ENCODE data around the gene NCOA3. TPM values are rescaled to one million over a fixed set of nuclear protein-coding genes. Genes with fewer than 3 reads are reported as not detected.
A peak's percentile ranks its signal among the peaks of the same experiment; 100 is the strongest.

Gene NCOA3
- total RNA-seq, 1 donor, result 44.5 TPM

DNA sequence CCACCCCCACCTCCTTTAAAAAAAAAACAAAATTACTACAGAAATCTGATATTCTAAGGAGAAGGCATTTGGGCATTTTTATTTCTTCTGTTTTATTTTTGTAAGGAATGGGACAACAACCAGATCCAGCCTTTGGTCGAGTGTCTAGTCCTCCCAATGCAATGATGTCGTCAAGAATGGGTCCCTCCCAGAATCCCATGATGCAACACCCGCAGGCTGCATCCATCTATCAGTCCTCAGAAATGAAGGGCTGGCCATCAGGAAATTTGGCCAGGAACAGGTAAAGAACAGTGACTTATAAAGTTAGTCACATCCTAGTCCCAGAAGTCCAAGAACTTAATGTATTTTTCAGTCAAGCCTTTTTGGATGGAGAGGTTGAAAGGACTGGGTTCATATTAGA lies 150.6 kb downstream of the NCOA3 start:
- Histone ChIP-seq H3K9me3 (ENCODE audit: low read depth, low read length) (no peaks in the 10 kb centered on the region), H4K20me1 (ENCODE audit: insufficient read depth, low read length) (no peaks in the 10 kb centered on the region), H3K79me2 (ENCODE audit: insufficient read depth, low read length) (no peaks in the 10 kb centered on the region), H3K4me1 (ENCODE audit: insufficient read depth, low read length) (no peaks in the 10 kb centered on the region), H3K27ac (ENCODE audit: low read depth, low read length) (no peak overlapping the region), H3K4me3 (ENCODE audit: insufficient read depth, low read length) (no peak overlapping the region), H3K27me3 (ENCODE audit: insufficient read depth, low read length) (no peaks in the 10 kb centered on the region), H3K36me3 (ENCODE audit: insufficient read depth, low read length) (peaks cover 36% of the 10 kb centered on the region), H2AFZ (ENCODE audit: low read length) (no peak overlapping the region), H3K4me2 (ENCODE audit: insufficient read depth, low read length) (no peak overlapping the region)
- DNase-seq (ENCODE audit: insufficient read length, low spot score, missing footprints), result no peak
- TF ChIP-seq, protein P1, sequence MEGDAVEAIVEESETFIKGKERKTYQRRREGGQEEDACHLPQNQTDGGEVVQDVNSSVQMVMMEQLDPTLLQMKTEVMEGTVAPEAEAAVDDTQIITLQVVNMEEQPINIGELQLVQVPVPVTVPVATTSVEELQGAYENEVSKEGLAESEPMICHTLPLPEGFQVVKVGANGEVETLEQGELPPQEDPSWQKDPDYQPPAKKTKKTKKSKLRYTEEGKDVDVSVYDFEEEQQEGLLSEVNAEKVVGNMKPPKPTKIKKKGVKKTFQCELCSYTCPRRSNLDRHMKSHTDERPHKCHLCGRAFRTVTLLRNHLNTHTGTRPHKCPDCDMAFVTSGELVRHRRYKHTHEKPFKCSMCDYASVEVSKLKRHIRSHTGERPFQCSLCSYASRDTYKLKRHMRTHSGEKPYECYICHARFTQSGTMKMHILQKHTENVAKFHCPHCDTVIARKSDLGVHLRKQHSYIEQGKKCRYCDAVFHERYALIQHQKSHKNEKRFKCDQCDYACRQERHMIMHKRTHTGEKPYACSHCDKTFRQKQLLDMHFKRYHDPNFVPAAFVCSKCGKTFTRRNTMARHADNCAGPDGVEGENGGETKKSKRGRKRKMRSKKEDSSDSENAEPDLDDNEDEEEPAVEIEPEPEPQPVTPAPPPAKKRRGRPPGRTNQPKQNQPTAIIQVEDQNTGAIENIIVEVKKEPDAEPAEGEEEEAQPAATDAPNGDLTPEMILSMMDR (IDR thresholded peaks at IDR 0.05; ENCODE audit: extremely low read depth, low read depth, low read length), result no peak

DNA sequence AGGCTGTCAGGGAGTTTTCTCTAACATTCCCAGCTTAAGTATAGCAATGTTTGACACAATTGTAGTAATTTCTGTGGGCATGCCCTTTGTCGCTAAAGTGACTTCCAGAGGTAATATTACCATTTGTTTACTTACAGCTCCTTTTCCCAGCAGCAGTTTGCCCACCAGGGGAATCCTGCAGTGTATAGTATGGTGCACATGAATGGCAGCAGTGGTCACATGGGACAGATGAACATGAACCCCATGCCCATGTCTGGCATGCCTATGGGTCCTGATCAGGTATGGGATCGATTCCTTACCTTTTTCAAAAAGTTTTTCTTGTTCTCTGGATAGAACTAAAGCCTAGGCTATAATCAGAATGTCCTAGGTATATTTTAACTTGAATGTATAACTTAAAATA lies 151.1 kb downstream of the NCOA3 start:
- Histone ChIP-seq H3K9me3 (ENCODE audit: low read depth, low read length) (no peaks in the 10 kb centered on the region), H3K4me3 (ENCODE audit: insufficient read depth, low read length) (no peak overlapping the region), H4K20me1 (ENCODE audit: insufficient read depth, low read length) (no peaks in the 10 kb centered on the region), H3K4me1 (ENCODE audit: insufficient read depth, low read length) (no peaks in the 10 kb centered on the region), H3K4me2 (ENCODE audit: insufficient read depth, low read length) (no peak overlapping the region), H3K27me3 (ENCODE audit: insufficient read depth, low read length) (no peaks in the 10 kb centered on the region), H3K79me2 (ENCODE audit: insufficient read depth, low read length) (no peaks in the 10 kb centered on the region), H3K36me3 (ENCODE audit: insufficient read depth, low read length) (peaks cover 34% of the 10 kb centered on the region), H3K27ac (ENCODE audit: low read depth, low read length) (no peak overlapping the region), H2AFZ (ENCODE audit: low read length) (no peak overlapping the region)
- TF ChIP-seq, protein P1 (IDR thresholded peaks at IDR 0.05; ENCODE audit: extremely low read depth, low read depth, low read length), result no peak
- peak; percentile 6 for DNase-seq (ENCODE audit: insufficient read length, low spot score, missing footprints)

DNA sequence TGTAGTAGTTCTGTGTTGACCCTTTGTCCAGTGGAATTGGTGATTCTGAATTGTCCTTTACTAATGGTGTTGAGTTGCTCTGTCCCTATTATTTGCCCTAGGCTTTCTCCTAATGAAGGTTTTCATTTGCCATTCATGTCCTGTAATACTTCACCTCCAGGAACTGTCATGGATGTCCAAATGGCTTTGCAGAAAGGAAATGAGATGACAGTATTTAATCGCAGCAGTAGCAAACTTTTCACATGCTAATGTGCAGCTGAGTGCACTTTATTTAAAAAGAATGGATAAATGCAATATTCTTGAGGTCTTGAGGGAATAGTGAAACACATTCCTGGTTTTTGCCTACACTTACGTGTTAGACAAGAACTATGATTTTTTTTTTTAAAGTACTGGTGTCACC lies 152.2 kb downstream of the NCOA3 start:
- Histone ChIP-seq H4K20me1 (ENCODE audit: insufficient read depth, low read length) (no peaks in the 10 kb centered on the region), H3K9me3 (ENCODE audit: low read depth, low read length) (no peaks in the 10 kb centered on the region), H3K4me3 (ENCODE audit: insufficient read depth, low read length) (no peak overlapping the region), H3K36me3 (ENCODE audit: insufficient read depth, low read length) (peaks cover 32% of the 10 kb centered on the region), H3K4me2 (ENCODE audit: insufficient read depth, low read length) (no peak overlapping the region), H2AFZ (ENCODE audit: low read length) (no peak overlapping the region), H3K27ac (ENCODE audit: low read depth, low read length) (no peak overlapping the region), H3K27me3 (ENCODE audit: insufficient read depth, low read length) (no peaks in the 10 kb centered on the region), H3K79me2 (ENCODE audit: insufficient read depth, low read length) (no peaks in the 10 kb centered on the region), H3K4me1 (ENCODE audit: insufficient read depth, low read length) (no peaks in the 10 kb centered on the region)
- TF ChIP-seq, protein P1 (IDR thresholded peaks at IDR 0.05; ENCODE audit: extremely low read depth, low read depth, low read length), result no peak
- DNase-seq (ENCODE audit: insufficient read length, low spot score, missing footprints), result no peak

DNA sequence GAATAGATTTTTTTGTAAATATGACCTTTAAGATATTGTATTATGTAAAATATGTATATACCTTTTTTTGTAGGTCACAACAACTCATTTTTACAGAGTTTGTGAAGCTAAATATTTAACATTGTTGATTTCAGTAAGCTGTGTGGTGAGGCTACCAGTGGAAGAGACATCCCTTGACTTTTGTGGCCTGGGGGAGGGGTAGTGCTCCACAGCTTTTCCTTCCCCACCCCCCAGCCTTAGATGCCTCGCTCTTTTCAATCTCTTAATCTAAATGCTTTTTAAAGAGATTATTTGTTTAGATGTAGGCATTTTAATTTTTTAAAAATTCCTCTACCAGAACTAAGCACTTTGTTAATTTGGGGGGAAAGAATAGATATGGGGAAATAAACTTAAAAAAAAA lies 152.7 kb downstream of the NCOA3 start:
- TF ChIP-seq, protein P1 (IDR thresholded peaks at IDR 0.05; ENCODE audit: extremely low read depth, low read depth, low read length), result no peak
- DNase-seq (ENCODE audit: insufficient read length, low spot score, missing footprints), result no peak

More for the DNA sequence above, 152.7 kb downstream of the NCOA3 start:
- no peaks in the 10 kb centered on the region for H3K4me1 ChIP-seq (ENCODE audit: insufficient read depth, low read length)
- no peaks in the 10 kb centered on the region for H3K9me3 ChIP-seq (ENCODE audit: low read depth, low read length)
- peaks cover 28% of the 10 kb centered on the region for H3K36me3 ChIP-seq (ENCODE audit: insufficient read depth, low read length)
- no peak overlapping the region for H3K4me3 ChIP-seq (ENCODE audit: insufficient read depth, low read length)
- no peak overlapping the region for H3K27ac ChIP-seq (ENCODE audit: low read depth, low read length)
- H4K20me1 ChIP-seq (ENCODE audit: insufficient read depth, low read length), result no peaks in the 10 kb centered on the region
- H3K27me3 ChIP-seq (ENCODE audit: insufficient read depth, low read length), result no peaks in the 10 kb centered on the region
- H3K4me2 ChIP-seq (ENCODE audit: insufficient read depth, low read length), result no peak overlapping the region
- H3K79me2 ChIP-seq (ENCODE audit: insufficient read depth, low read length), result no peaks in the 10 kb centered on the region
- no peak overlapping the region for H2AFZ ChIP-seq (ENCODE audit: low read length)

All from osteoblast (primary cell).